Jurkat, Clone E6-1 (cell line): ENCODE data around the gene ASPSCR1.
A peak's percentile ranks its signal among the peaks of the same experiment; 100 is the strongest.

Source experiments
- DNase-seq: peaks from one replicate; pipeline ENCODE4 v3.0.0-alpha.2; 2011; ENCODE audit warnings: low read depth, low spot score
- H3K4me3 ChIP-seq: 2 replicates; pipeline ENCODE4 v1.5.1; 2011; ENCODE audit warnings: mild to moderate bottlenecking, low read length, control low read depth, moderate library complexity

ASPSCR1 gene

DNA sequence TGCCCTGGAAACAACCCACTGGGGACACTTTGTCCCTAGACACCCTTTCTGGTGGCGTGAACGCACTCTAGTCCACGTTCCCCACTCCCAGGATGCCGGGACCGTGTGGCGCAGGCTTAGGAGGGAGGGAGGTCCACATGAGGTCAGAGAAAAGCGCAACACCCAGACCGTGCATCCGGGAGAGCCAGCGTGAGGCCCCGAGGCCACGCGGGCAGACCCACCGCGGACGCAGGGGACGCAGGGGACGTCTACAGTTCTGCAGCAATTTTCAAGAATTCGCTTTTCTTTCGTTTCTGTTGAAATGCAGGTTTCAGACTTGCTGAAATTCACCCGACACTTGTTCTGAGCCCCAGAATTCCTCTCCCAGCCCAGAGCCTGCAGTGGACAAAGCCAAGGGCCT, 69.5 kb downstream of the ASPSCR1 start:
- DNase-seq: no peak

DNA sequence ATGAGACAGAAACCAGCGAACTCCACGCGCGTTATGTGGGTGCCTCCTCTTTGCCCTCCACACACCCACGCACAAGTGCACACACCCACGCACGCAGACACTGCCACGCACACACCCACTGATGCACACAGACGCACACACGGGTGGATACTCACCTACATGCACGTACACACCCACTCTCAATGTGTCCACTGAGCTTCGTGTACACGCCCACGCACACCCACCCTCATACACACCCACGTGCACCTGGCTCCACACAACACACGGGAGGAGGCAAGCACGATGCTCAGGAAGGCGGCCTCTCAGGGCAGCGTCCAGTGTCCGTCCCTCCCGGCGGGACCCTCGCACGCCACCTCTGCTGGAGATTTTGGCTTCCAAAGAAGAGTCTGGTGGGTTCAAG, 70.0 kb downstream of the ASPSCR1 start:
- no peak for DNase-seq
- no peak overlapping the region for H3K4me3 ChIP-seq

More for the DNA sequence above, 69.5 kb downstream of the ASPSCR1 start:
- H3K4me3 ChIP-seq: no peak overlapping the region

DNA sequence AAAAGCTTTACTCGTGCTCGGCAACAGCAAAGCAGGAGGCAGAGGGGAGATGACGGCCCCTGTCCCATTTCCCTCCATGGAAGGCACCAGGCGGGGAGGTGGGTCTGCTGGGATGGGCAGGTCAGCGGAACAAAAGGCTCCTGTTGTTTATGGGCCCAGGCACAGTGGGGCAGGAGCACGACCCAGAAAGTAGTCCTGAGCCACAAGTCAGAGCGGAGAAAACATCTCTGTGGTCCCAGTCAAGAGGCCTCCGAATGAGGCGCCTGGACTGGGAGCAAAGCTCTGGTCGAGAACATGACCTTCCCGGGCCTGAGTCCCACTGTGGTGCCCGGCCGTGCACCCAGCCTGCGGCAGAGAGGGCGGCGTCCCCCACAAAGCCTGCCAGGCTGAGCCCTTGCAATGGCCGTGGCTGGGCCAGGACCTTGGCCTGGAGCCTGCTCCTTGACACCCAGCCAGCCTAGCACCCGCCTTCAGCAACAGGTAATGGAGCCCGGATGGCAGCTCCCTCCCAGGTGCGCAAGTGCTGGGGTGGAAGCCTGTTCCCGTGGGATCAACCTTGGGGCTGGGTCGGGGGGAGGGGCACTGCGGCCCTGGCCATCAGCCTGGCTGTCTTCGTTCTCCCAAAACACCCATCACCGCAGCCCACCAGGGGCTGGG, 70.6 kb downstream of the ASPSCR1 start:
- no peak overlapping the region for H3K4me3 ChIP-seq
- no peak for DNase-seq

DNA sequence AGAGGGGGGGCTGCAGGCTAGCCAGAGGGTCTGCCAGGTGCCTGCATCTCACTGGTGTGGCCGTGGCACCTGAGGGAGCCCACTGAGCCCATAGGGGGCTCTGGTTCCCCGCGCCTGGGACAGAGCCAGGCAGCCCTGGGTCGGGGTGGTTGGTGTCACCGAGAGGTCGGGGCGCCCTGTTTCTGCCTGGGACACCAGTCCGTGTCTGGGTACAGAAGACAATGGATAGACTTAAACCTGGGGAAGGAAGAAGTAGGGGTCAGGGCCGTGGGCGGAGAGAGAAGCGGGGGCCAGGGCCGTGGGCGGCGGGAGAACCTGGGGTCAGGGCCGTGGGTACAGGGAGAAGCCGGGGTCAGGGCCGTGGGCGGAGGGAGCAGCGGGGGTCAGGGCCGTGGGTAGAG, 71.1 kb downstream of the ASPSCR1 start:
- DNase-seq: no peak
- H3K4me3 ChIP-seq: no peak overlapping the region

DNA sequence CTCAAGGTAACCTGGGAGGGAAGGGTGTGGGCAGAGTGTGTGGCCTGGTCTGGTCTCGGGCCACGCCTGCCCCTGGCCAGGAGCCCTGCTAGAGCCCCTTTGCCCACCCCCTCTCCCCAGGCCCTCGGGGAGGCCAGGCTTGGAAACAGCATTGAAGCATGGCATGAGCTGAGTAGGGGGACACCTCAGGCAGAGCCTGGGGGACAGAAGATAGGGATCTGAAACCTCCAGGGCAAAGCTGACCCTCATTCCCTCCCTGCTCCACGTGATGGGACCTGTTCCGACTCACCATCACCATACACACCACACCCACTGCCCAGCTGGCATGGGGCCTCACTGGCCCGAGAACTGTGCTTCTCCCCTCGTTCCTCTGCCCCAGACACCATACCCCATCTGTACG, 71.7 kb downstream of the ASPSCR1 start:
- no peak for DNase-seq
- H3K4me3 ChIP-seq: no peak overlapping the region

DNA sequence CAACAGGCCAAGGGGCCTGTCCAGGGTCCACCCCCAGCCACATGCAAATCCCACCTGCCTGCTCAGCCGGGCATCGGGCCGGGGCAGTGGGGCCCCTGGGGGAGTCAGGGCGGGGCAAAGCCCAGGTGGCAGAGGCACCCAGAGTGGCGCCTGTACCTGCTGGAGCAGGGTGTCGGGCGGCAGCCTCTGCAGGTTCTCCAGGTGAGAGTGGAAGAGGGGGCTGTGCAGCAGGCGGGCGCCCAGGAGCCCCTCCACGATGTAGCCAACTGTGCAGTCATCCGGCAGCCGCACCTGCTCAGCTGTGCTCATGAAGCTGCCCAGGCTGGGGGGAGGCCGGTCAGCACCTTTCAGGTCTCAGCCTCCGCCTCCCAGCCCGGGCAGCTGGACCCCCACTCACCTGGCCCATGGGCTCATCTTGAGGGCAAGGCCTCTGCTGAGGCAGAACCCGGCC, 72.1 kb downstream of the ASPSCR1 start:
- no peak for DNase-seq
- H3K4me3 ChIP-seq: no peak overlapping the region

DNA sequence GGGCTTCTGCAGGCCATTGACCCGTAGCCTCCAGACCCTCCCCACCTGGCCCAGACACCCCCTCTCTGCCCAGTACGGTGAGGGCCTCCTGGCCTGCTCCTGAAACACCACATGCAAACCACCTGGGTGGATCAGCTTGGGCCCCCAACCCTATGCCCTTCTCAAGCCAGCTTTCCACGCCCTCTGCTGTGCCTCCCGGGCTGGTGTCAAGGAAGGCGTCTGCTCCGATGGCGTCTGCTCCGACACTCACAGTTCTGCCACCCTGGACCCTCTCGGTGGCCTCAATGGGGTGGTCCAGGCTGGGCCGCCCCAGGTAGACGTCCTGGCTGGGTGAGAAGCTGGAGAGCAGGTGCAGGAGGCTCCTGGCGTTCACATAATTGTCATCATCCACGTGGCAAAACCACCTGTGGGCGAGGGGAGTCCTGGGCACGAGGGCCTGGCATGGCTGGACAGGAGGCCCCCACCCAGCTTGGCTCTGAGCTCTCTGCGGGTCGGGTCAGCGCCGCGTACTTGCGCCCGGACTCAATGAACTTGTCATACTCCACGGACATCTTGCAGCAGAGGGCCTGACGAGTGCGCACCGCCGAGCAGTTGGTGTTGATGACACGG, 72.8 kb downstream of the ASPSCR1 start:
- peak overlapping the region; percentile 55 for H3K4me3 ChIP-seq
- DNase-seq: no peak

DNA sequence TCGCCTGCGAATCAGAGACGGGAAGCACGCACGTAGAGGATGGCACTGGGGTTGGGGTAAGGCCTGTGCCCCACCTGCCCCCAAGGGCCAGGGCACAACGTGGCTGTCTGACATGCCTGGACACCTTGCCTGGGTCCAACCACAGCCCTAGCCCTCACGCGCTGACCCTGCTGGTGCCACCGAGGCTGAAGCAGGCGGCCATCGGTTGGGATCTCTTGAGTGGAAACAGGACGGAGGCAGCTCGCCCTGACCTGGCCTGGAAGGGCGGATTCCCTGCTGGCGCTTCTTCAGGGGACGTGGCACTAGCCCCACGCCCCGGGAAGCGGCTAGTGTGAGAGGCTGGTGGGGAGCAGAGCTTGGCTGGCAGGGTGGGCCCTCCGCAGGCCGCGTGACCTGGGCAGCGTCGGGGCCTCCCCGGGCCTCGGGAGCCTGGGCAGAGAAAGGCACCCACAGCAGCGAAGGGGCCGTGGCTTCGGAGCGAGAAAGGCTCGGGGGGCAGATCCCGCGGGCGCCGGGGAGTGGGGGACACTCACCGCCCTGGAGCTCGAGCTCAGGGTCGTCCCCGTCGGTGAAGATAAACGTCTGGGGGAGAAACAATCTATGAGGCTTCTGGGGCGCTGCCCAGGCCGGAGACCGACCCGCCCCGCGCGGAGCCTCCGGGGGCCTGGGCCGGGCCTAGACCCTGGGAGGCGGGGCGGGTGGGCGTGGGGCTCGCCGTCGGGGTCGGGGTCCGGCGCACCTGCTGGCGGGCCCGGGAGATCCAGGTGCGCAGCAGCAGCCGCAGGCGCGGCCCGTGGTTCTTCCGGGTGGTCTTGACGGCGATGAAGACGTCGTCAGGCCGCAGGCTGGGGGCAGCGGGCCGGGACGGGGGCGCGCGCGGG, 73.6 kb downstream of the ASPSCR1 start:
- H3K4me3 ChIP-seq: peak overlapping the region; percentile 55
- DNase-seq: no peak

DNA sequence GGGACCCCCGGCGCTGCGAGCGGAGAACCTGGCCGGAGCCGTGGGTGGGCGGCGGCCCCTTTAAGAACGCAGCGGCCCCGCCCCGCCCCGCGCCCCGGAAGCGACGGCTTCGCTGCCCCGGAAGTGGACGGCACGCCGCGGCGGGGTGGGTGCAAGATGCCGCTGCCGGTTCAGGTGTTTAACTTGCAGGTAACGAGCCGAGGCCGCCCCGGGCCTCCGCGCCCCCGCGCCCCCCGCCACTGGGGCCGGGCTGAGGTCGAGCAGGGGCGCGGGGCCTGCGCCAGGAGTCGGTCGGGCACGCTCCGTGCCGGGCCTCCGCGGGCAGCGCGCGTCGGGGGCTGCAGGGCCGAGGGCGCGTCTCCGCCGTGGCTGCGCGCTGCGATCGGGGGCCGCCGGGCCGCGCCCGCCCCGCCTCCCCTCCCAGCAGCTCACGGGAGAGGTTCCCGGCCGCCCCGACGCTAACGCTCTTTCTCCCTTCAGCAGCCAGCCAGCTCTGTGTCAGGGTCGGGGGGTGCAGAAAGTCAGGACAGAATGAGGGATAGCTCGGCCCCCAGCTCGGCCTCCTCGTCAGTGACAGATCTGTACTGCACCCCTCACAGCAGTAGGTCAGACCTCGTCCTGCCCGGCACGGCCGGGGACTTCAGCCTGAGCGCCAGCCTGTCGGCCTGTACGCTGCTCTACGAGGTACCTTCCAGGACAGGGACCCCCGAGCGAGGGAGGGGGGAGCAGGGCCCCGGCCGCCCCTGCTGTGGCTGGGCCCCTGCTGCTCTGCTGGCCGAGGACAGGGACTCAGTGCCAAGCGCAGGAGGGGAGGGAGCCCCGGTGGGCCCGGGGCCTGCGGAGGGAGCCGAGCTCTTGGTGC, 74.6 kb downstream of the ASPSCR1 start, which contains the start of the genes GPS1 and RFNG:
GPS1 (plus strand) TSS at position 123 of the 862 bp plus-strand sequence; CDS start at position 157, 34 bp downstream.
RFNG (minus strand) TSS at position 36 of the 862 bp plus-strand sequence. CDS start 45 bp downstream, outside the sequence.
- H3K4me3 ChIP-seq: peak within 1 kb of the TSS; percentile 81
- peak; percentile 38 for DNase-seq

DNA sequence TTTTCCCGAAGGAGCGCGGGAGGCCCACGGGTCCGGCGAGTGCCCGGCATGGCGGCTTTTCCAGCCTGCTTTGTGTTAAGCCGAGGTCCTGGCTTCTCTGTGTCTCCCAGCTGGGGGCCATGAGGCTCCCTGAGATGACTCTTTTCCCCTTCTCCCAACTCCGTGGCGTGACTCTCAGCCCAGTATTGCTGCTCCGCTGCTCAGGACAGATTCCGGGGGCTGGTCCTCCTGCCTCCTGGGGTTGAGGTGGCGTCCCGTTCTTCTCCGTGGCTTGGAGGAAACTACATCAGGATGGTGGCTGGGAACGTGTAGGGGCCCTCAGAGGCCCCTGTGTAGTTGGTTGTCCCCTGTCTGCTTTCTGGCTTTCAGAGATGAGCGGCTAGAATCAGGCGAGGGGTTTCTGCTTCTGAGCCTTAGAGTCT, 75.2 kb downstream of the ASPSCR1 start:
- H3K4me3 ChIP-seq: peak overlapping the region; percentile 81
- DNase-seq: no peak

DNA sequence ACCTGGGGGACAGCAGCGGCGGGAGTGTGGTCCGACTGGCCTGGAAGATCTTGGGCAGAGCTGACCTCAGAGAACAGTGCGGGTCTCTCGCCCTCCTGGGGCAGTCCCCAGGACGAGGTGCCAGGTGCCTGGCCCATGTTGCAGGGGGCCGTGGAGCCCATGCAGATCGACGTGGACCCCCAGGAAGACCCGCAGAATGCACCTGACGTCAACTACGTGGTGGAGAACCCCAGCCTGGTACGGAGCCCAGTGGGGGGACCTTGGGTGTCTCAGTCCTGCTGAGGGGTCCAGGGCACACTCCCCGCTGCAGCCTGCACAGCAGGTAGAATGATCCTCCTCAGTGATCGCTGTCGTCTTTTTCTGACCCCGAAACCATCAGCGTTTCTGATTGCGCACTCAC, 75.7 kb downstream of the ASPSCR1 start:
- DNase-seq: no peak
- H3K4me3 ChIP-seq: peak overlapping the region; percentile 81

DNA sequence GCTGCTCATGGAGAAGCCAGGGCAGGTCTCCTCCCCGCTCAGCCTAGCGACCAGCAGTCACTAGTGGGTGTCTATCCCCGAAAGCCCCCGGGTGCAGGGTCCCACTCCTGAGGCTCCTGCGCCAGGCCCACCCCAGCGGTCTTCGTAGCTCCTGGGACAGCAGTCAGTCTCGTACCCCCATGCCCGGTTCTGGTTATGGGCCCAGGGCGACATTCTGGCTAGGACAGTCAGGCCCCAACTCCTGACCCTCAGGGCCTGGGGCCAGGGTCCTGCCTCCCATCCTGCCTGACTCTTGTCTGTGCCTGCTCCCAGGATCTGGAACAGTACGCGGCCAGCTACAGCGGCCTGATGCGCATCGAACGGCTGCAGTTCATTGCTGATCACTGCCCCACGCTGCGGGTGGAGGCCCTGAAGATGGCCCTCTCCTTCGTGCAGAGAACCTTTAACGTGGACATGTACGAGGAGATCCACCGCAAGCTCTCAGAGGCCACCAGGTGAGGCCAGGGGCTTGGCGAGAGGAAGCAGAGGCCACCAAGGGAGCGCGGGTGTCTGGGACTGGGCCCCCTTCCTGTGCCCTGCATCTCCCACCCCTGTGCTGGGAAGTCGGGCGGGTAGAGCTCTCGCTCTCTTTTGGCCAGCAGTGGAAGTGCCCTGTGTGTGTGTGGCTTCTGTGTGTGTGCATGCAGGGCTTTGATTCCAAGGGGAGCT, 76.3 kb downstream of the ASPSCR1 start:
- no peak for DNase-seq
- H3K4me3 ChIP-seq: no peak overlapping the region

DNA sequence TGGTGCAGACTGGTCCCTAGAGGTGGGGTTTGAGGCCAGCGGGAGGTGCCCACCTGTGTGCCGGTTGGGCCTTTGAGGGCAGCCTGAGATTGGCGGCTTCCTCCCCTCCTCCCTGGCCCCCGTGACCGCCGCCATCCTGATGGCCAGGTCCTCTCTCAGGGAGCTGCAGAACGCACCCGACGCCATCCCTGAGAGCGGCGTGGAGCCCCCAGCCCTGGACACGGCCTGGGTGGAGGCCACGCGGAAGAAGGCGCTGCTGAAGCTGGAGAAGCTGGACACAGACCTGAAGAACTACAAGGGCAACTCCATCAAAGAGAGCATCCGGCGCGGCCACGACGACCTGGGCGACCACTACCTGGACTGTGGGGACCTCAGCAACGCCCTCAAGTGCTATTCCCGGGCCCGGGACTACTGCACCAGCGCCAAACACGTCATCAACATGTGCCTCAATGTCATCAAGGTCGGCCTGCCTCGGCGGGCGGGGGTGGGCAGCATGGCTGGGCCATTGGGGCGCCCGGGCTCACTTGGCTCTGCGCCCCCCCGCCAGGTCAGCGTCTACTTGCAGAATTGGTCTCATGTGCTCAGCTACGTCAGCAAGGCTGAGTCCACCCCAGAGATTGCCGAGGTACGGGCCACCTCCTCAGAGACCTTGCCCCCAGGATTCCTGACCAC, 77.1 kb downstream of the ASPSCR1 start:
- DNase-seq: no peak
- no peak overlapping the region for H3K4me3 ChIP-seq

DNA sequence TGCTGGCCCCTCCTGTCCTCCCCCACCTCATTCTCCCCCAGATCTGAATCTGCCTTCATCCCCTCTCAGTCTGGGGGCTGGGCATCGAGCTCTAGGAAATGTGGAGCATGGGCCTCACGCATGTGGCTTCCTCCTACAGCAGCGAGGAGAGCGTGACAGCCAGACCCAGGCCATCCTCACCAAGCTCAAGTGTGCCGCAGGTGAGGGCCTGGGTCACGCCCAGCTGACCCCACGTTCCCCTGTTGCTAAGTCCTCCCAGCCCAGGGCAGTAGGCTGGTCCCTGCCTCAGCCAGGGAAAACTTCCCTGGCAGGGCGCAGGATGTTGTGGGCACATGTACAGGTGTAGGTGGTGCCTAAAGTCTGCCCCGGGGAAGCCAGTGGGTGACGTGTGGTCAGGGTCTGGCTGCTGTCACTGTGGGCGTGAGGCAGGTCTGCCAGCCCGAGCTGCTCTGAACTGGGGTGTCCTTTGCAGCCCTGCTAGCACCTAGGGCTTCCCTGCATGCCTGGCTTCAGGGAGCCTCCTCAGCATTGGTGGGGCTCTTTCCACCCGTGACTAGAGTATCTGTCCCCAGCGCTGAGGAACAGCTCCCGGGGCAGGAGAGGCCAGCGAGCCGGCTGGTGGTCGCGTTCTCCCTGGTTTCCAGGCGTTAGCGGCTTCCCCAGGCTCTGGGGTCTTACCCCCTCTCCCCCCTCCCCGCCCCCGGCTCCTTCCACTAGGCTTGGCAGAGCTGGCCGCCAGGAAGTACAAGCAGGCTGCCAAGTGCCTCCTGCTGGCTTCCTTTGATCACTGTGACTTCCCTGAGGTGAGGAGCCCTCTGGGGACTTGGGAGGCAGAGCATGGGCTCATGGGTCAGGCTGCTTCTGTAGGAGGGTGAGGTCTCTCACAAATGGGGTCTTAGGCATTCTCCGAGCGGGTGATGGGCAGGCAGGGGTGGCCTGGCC, 77.9 kb downstream of the ASPSCR1 start:
- H3K4me3 ChIP-seq: no peak overlapping the region
- no peak for DNase-seq

DNA sequence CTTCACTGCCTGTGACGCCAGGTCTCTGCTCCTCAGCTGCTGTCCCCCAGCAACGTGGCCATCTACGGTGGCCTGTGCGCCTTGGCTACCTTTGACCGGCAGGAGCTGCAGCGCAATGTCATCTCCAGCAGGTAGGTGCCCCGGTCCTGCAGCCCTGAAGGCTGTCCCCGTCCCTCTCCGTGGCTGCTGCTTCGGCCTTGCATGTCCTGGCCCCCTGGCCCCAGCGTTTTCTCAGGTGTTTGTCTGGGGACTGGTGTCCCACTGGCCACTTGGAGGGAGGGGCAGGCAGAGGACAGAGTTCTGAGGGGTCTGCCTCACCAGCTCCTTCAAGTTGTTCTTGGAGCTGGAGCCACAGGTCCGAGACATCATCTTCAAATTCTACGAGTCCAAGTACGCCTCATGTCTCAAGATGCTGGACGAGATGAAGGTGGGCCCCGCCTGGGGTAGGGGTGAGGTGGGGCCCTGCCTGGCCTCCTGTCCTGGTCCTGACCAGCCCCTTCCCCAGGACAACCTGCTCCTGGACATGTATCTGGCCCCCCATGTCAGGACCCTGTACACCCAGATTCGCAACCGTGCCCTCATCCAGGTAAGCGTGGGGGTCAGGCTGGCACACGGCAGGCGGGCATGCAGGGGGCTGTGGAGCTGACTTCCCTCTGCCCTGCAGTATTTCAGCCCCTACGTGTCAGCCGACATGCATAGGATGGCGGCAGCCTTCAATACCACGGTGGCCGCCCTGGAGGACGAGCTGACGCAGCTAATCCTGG, 78.7 kb downstream of the ASPSCR1 start:
- H3K4me3 ChIP-seq: no peak overlapping the region
- DNase-seq: no peak
